Mucosa of rectum (tissue), 2 donors: Measurements from ENCODE around the gene FYB1.
"Not testable (repeated sequence)": the region's sequence is repeated elsewhere in the genome, so short reads cannot be mapped to it uniquely, and the experiment has no call there.

Experiments used
- H3K27ac ChIP-seq, 2 donors: one replicate each; pipeline ENCODE4 v1.7.0; 2013; ENCODE audit warnings: inconsistent platforms in 2 of 2, low read depth in 2 of 2, low read length in 2 of 2
- H3K27me3 ChIP-seq, 2 donors: one replicate each; pipeline ENCODE4 v1.7.0; 2013; ENCODE audit warnings: low read length in 2 of 2; ENCODE audit not compliant: control insufficient read depth in 2 of 2, insufficient read depth in 2 of 2
- H3K36me3 ChIP-seq, 2 donors: one replicate each; pipeline ENCODE4 v1.7.0; 2013; ENCODE audit warnings: low read length in 2 of 2; ENCODE audit not compliant: control insufficient read depth in 2 of 2, insufficient read depth in 2 of 2
- H3K4me1 ChIP-seq, 2 donors: one replicate each; pipeline ENCODE4 v1.7.0; 2013; ENCODE audit warnings: low read length in 2 of 2, mild to moderate bottlenecking in 1 of 2; ENCODE audit not compliant: control insufficient read depth in 2 of 2, insufficient read depth in 2 of 2
- H3K4me3 ChIP-seq, 2 donors: one replicate each; pipeline ENCODE4 v1.7.0; 2013; ENCODE audit warnings: low read length in 2 of 2
- H3K9ac ChIP-seq, 2 donors: one replicate each; pipeline ENCODE4 v1.7.0; 2013; ENCODE audit warnings: low read length in 2 of 2, low read depth in 1 of 2, mild to moderate bottlenecking in 1 of 2
- H3K9me3 ChIP-seq, 2 donors: one replicate each; pipeline ENCODE4 v1.7.0; 2013; ENCODE audit warnings: low read length in 2 of 2; ENCODE audit not compliant: control insufficient read depth in 2 of 2
- donor health status: healthy.
- donor health status: Normal muscosa, but diverticular disease.

The FYB1 gene

GRCh38 chr5:39254671-39255070 is 35.3 kb upstream of the FYB1 start:
- Histone ChIP-seq H3K9me3 (no peaks in the 10 kb centered on the region), H3K27ac (no peak overlapping the region), H3K4me3 (no peak overlapping the region), H3K36me3 (no peaks in the 10 kb centered on the region), H3K9ac (no peak overlapping the region), H3K4me1 (peaks cover 3 to 5% of the 10 kb centered on the region in 2 donors), H3K27me3 (no peaks in the 10 kb centered on the region)

DNA sequence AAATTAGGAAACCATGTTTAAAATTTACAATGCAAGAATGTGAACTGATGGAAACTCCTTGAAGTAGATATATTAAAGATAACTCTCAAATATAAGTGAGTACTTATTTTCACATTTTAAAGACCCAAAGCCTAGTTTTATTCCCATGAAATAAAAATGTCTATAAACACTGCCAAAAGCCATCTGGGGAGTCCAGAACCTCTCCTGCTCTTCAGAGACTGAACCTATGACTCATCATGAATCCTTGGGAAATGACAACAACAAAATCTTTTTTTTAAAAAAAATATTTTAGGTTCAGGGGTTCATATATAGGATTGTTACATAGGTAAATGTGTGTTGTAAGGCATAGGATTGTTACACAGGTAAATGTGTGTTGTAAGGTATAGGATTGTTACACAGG is 33.8 kb upstream of the FYB1 start:
- Histone ChIP-seq H3K9me3 (no peaks in the 10 kb centered on the region), H3K36me3 (no peaks in the 10 kb centered on the region), H3K9ac (no peak overlapping the region), H3K4me1 (peaks cover 3 to 5% of the 10 kb centered on the region in 2 donors), H3K27me3 (no peaks in the 10 kb centered on the region), H3K27ac (no peak overlapping the region), H3K4me3 (no peak overlapping the region)

GRCh38 chr5:39249564-39250274 is 30.4 kb upstream of the FYB1 start:
- Histone ChIP-seq H3K9ac (no peak overlapping the region), H3K9me3 (no peaks in the 10 kb centered on the region), H3K27me3 (no peaks in the 10 kb centered on the region), H3K36me3 (no peaks in the 10 kb centered on the region), H3K27ac (no peak overlapping the region), H3K4me3 (no peak overlapping the region), H3K4me1 (no peaks in the 10 kb centered on the region)

DNA sequence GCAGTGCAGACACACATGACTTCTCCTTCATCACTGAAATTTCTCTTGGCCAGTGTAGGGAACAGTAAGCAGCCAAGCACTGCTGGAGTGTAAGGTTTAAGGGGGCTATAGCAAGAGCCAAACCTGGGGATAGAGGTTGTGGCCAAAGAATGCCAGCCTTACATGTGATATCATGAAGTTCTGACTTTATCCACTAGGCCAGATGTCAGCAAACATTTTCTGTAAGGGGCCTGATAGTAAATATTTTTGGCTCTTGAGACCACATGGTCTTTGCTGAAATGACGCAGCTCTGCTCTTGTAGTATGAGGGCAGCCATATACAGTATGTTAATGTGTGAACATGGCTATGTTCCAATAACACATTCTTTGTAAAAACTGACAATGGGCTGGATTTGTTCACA is 29.7 kb upstream of the FYB1 start:
- no peaks in the 10 kb centered on the region for H3K4me1 ChIP-seq
- H3K4me3 ChIP-seq, result no peak overlapping the region
- no peaks in the 10 kb centered on the region for H3K9me3 ChIP-seq
- no peak overlapping the region for H3K27ac ChIP-seq
- H3K27me3 ChIP-seq, result no peaks in the 10 kb centered on the region
- no peaks in the 10 kb centered on the region for H3K36me3 ChIP-seq
- no peak overlapping the region for H3K9ac ChIP-seq

- no peaks in the 10 kb centered on the region for H3K9me3 ChIP-seq
- H3K4me1 ChIP-seq, result no peaks in the 10 kb centered on the region
- no peak overlapping the region for H3K4me3 ChIP-seq
- no peaks in the 10 kb centered on the region for H3K36me3 ChIP-seq
- H3K27ac ChIP-seq, result no peak overlapping the region
- no peak overlapping the region for H3K9ac ChIP-seq
- H3K27me3 ChIP-seq, result no peaks in the 10 kb centered on the region
Observed at GRCh38 chr5:39240750-39241149, 21.4 kb upstream of the FYB1 start.

- Histone ChIP-seq H3K27me3 (no peaks in the 10 kb centered on the region), H3K4me3 (no peak overlapping the region), H3K4me1 (no peaks in the 10 kb centered on the region), H3K36me3 (no peaks in the 10 kb centered on the region), H3K9me3 (no peaks in the 10 kb centered on the region), H3K9ac (no peak overlapping the region), H3K27ac (no peak overlapping the region)
Observed at GRCh38 chr5:39238366-39239105, 19.2 kb upstream of the FYB1 start.

DNA sequence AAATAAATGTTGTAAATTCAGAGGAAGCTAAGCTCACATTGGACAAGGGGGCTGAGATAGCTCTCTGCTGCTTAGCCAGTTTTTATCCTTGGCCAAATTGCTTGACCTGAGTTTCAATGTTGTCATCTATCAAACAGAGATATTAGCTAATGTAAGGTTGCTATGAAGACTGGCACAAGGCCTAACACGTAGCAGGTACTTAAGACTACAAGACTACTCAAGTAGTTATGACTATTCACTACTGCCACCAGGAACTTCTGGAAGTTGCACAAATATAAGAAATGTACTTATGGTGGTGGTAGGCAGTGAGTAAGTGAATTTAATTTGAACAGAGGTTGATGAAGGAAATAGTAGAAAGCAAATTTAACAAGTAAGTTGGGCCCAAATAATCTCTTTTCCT is 17.4 kb upstream of the FYB1 start:
- no peak overlapping the region for H3K9ac ChIP-seq
- no peaks in the 10 kb centered on the region for H3K4me1 ChIP-seq
- H3K27me3 ChIP-seq, result no peaks in the 10 kb centered on the region
- no peaks in the 10 kb centered on the region for H3K9me3 ChIP-seq
- no peak overlapping the region for H3K27ac ChIP-seq
- H3K36me3 ChIP-seq, result no peaks in the 10 kb centered on the region
- H3K4me3 ChIP-seq, result no peak overlapping the region

GRCh38 chr5:39235648-39236047 is 16.3 kb upstream of the FYB1 start:
- H3K27me3 ChIP-seq, result no peaks in the 10 kb centered on the region
- H3K4me1 ChIP-seq, result no peaks in the 10 kb centered on the region
- H3K4me3 ChIP-seq, result no peak overlapping the region
- no peak overlapping the region for H3K27ac ChIP-seq
- no peak overlapping the region for H3K9ac ChIP-seq
- H3K36me3 ChIP-seq, result no peaks in the 10 kb centered on the region
- no peaks in the 10 kb centered on the region for H3K9me3 ChIP-seq

GRCh38 chr5:39234494-39234893 is 15.1 kb upstream of the FYB1 start:
- H3K4me1 ChIP-seq, H3K4me3 ChIP-seq, H3K27ac ChIP-seq, H3K36me3 ChIP-seq, H3K9ac ChIP-seq, H3K9me3 ChIP-seq, H3K27me3 ChIP-seq: not testable (repeated sequence)

DNA sequence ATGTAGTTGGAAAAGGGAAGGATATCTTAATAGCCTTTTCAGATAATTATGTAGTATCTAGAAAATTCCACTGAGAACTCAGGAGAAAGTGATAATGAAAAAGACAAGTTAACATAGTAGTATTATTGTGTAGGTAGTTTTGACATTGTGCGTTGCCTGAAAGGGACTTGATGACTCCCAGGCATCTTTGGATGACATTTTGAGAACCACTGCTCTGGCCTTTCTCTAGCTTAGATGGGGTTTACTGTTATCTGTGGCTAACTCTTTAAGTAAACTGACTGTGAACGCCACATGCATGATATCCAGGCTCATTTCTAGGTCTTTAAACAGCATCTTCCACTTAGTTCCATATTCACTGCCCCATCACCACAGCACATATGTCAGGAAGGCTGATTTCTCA is 14.4 kb upstream of the FYB1 start:
- Histone ChIP-seq H3K4me3 (no peak overlapping the region), H3K27me3 (no peaks in the 10 kb centered on the region), H3K36me3 (no peaks in the 10 kb centered on the region), H3K4me1 (no peaks in the 10 kb centered on the region), H3K27ac (no peak overlapping the region), H3K9ac (no peak overlapping the region), H3K9me3 (no peaks in the 10 kb centered on the region)
